ENCODE measurements around the gene BCAM. TPM values are rescaled to one million over a fixed set of nuclear protein-coding genes. Genes with fewer than 3 reads are reported as not detected.

Gene BCAM, protein sequence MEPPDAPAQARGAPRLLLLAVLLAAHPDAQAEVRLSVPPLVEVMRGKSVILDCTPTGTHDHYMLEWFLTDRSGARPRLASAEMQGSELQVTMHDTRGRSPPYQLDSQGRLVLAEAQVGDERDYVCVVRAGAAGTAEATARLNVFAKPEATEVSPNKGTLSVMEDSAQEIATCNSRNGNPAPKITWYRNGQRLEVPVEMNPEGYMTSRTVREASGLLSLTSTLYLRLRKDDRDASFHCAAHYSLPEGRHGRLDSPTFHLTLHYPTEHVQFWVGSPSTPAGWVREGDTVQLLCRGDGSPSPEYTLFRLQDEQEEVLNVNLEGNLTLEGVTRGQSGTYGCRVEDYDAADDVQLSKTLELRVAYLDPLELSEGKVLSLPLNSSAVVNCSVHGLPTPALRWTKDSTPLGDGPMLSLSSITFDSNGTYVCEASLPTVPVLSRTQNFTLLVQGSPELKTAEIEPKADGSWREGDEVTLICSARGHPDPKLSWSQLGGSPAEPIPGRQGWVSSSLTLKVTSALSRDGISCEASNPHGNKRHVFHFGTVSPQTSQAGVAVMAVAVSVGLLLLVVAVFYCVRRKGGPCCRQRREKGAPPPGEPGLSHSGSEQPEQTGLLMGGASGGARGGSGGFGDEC
- polyA plus RNA-seq (2013), result 33.0 and 36.2 TPM in 2 replicates

DNA sequence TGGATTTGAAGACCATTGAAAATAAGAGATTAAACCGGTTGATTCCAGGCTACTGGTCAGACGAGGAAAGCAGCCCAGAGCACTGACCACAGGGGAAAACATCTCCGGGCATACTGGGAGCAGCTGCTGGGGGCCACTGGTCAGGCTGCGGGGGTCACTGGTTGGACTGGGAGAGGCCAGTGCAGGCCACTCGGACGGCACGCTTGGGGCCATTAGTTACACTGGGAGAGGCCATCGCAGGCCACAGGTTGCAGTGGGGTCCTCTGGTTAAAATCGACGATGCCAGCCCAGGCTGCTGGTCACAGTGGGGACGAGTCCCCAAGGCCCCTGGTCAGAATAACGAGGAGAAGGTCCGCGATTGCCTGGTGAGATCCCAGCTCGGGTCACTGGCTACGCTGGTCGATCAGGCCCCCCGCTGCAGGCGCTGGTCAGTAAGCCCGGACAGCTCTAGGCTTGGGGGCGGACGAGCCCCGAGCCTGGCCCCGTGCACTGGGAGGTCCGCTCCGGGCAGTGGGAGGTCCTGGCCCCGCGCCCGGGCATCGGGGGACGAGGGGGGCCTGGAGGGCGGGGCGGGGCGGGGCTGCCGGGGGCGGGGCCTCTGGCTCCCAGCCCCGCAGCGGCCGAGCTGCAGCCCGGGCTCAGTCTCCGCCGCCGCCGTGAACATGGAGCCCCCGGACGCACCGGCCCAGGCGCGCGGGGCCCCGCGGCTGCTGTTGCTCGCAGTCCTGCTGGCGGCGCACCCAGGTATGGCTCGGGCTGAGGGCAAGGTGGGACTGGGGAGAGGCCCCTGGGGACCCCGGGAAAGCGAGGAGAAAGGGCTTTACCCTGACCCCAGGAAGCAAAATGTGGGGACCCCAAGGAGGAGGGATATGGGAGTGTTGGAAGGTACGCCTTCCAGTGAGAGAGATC, at the start of gene BCAM:
TSS of gene BCAM (plus strand) at position 641 of the 909 bp plus-strand sequence. CDS start at position 663, 22 bp downstream.
- DNase-seq, result peak in 1 of 2 donors; percentile 27
- Histone ChIP-seq H3K23ac (ENCODE audit: low read length) (no peak within 1 kb of the TSS), H3K79me2 (ENCODE audit: control insufficient read depth, insufficient read depth, low read length, poor library complexity) (peaks cover 3% of the 10 kb centered on the region), H4K91ac (ENCODE audit: low read depth, low read length) (peak within 1 kb of the TSS; percentile 85), H4K12ac (ENCODE audit: low read depth, low read length) (peak within 1 kb of the TSS; percentile 66), H2BK12ac (ENCODE audit: low read length) (peak within 1 kb of the TSS; percentile 81), H3K18ac (ENCODE audit: low read length) (peak within 1 kb of the TSS; percentile 71), H3K27ac (ENCODE audit: low read depth, low read length) (peak within 1 kb of the TSS; percentile 45), H3K9me3 (ENCODE audit: insufficient read depth, low read depth, low read length) (no peaks in the 10 kb centered on the region), H2AFZ (ENCODE audit: insufficient read depth, low read length, poor library complexity) (peak within 1 kb of the TSS; percentile 82), H3K9ac (ENCODE audit: low read length) (peak within 1 kb of the TSS; percentile 50), H3K27me3 (ENCODE audit: insufficient read depth, low read length) (no peaks in the 10 kb centered on the region), H2BK120ac (ENCODE audit: insufficient read depth, low read length, poor library complexity) (peak within 1 kb of the TSS; percentile 72), H3K79me1 (ENCODE audit: low read length) (peaks cover 12% of the 10 kb centered on the region), H3K4me3 (ENCODE audit: low read depth, low read length) (peak within 1 kb of the TSS; percentile 64), H4K8ac (ENCODE audit: low read depth, low read length) (peak within 1 kb of the TSS; percentile 81), H3K4me2 (ENCODE audit: low read length) (peak within 1 kb of the TSS; percentile 83), H3K14ac (ENCODE audit: low read length) (peak within 1 kb of the TSS; percentile 80), H3K4me1 (ENCODE audit: control insufficient read depth in 1 of 2, insufficient read depth in 2 of 2, low read length in 2 of 2) (peaks cover 12 to 13% of the 10 kb centered on the region in 2 experiments), H2BK5ac (ENCODE audit: low read depth, low read length, poor library complexity) (peak within 1 kb of the TSS; percentile 65), H3K4ac (ENCODE audit: low read depth, low read length) (peak within 1 kb of the TSS; percentile 60), H2AK5ac (ENCODE audit: low read length) (peak within 1 kb of the TSS; percentile 47), H3K36me3 (ENCODE audit: control insufficient read depth in 1 of 2, insufficient read depth in 2 of 2, low read length in 2 of 2) (peaks cover 0 to 2% of the 10 kb centered on the region in 2 experiments)
- no CpG with 5 or more reads among the region's 59 CpGs for WGBS (ENCODE audit: extremely low coverage, insufficient coverage, insufficient read length)

DNA sequence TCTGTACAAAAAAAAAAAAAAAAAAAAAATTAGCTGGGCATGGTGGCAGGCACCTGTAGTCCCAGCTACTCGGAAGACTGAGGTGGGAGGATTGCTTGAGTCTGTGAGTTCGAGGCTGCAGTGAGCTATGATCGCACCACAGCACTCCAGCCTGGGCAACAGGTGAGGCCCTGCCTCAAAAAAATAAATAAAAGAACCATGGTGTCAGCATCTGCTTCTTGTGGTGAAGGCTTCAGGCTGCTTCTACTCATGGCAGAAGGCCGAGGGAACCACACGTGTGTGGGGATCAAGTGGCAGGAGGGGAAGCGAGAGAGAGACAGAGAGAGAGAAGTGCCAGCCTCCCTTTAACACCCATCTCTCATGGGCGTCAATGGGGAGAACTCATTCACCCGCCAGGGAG, 46.9 kb upstream of the BCAM start:
- H3K27me3 ChIP-seq (ENCODE audit: insufficient read depth, low read length), result peaks cover 7% of the 10 kb centered on the region
- H3K9ac ChIP-seq (ENCODE audit: low read length), result no peak overlapping the region
- H2AK5ac ChIP-seq (ENCODE audit: low read length), result no peak overlapping the region
- no peak overlapping the region for H4K12ac ChIP-seq (ENCODE audit: low read depth, low read length)
- H3K18ac ChIP-seq (ENCODE audit: low read length), result no peak overlapping the region
- no peak overlapping the region for H4K91ac ChIP-seq (ENCODE audit: low read depth, low read length)
- no peak overlapping the region for H3K14ac ChIP-seq (ENCODE audit: low read length)
- H2BK120ac ChIP-seq (ENCODE audit: insufficient read depth, low read length, poor library complexity), result no peak overlapping the region
- no peak overlapping the region for H4K8ac ChIP-seq (ENCODE audit: low read depth, low read length)
- WGBS (ENCODE audit: extremely low coverage, insufficient coverage, insufficient read length), result no CpG with 5 or more reads among the region's 8 CpGs
- H2AFZ ChIP-seq (ENCODE audit: insufficient read depth, low read length, poor library complexity), result no peak overlapping the region
- no peak overlapping the region for H3K4me2 ChIP-seq (ENCODE audit: low read length)
- no peak overlapping the region for H3K4ac ChIP-seq (ENCODE audit: low read depth, low read length)
- no peak overlapping the region for H3K27ac ChIP-seq (ENCODE audit: low read depth, low read length)
- no peak overlapping the region for H3K23ac ChIP-seq (ENCODE audit: low read length)
- H2BK12ac ChIP-seq (ENCODE audit: low read length), result no peak overlapping the region
- peaks cover 11 to 14% of the 10 kb centered on the region in 2 experiments for H3K4me1 ChIP-seq (ENCODE audit: control insufficient read depth in 1 of 2, insufficient read depth in 2 of 2, low read length in 2 of 2)
- no peak overlapping the region for H2BK5ac ChIP-seq (ENCODE audit: low read depth, low read length, poor library complexity)
- H3K4me3 ChIP-seq (ENCODE audit: low read depth, low read length), result no peak overlapping the region
- peaks cover 3% of the 10 kb centered on the region for H3K79me1 ChIP-seq (ENCODE audit: low read length)
- DNase-seq, result no peak
- H3K79me2 ChIP-seq (ENCODE audit: control insufficient read depth, insufficient read depth, low read length, poor library complexity), result no peaks in the 10 kb centered on the region
- no peaks in the 10 kb centered on the region for H3K36me3 ChIP-seq (ENCODE audit: control insufficient read depth in 1 of 2, insufficient read depth in 2 of 2, low read length in 2 of 2)
- peaks cover 5% of the 10 kb centered on the region for H3K9me3 ChIP-seq (ENCODE audit: insufficient read depth, low read depth, low read length)

- Histone ChIP-seq H3K36me3 (ENCODE audit: control insufficient read depth in 1 of 2, insufficient read depth in 2 of 2, low read length in 2 of 2) (no peaks in the 10 kb centered on the region), H3K79me1 (ENCODE audit: low read length) (no peaks in the 10 kb centered on the region), H3K27ac (ENCODE audit: low read depth, low read length) (no peak overlapping the region), H2BK12ac (ENCODE audit: low read length) (no peak overlapping the region), H3K23ac (ENCODE audit: low read length) (no peak overlapping the region), H4K12ac (ENCODE audit: low read depth, low read length) (no peak overlapping the region), H3K79me2 (ENCODE audit: control insufficient read depth, insufficient read depth, low read length, poor library complexity) (no peaks in the 10 kb centered on the region), H4K8ac (ENCODE audit: low read depth, low read length) (no peak overlapping the region), H3K4me3 (ENCODE audit: low read depth, low read length) (no peak overlapping the region), H3K9ac (ENCODE audit: low read length) (no peak overlapping the region), H2AFZ (ENCODE audit: insufficient read depth, low read length, poor library complexity) (no peak overlapping the region), H3K14ac (ENCODE audit: low read length) (no peak overlapping the region), H3K27me3 (ENCODE audit: insufficient read depth, low read length) (no peaks in the 10 kb centered on the region), H2AK5ac (ENCODE audit: low read length) (no peak overlapping the region), H3K9me3 (ENCODE audit: insufficient read depth, low read depth, low read length) (peaks cover 1% of the 10 kb centered on the region), H2BK5ac (ENCODE audit: low read depth, low read length, poor library complexity) (no peak overlapping the region), H3K18ac (ENCODE audit: low read length) (no peak overlapping the region), H2BK120ac (ENCODE audit: insufficient read depth, low read length, poor library complexity) (no peak overlapping the region), H3K4me1 (ENCODE audit: control insufficient read depth in 1 of 2, insufficient read depth in 2 of 2, low read length in 2 of 2) (no peaks in the 10 kb centered on the region), H4K91ac (ENCODE audit: low read depth, low read length) (no peak overlapping the region), H3K4ac (ENCODE audit: low read depth, low read length) (no peak overlapping the region), H3K4me2 (ENCODE audit: low read length) (no peak overlapping the region)
- peak; percentile 98 to 99 for DNase-seq
- WGBS (ENCODE audit: extremely low coverage, insufficient coverage, insufficient read length), result no CpG with 5 or more reads among the region's 22 CpGs
Observed at GRCh38 chr19:44765033-44765948, 43.6 kb upstream of the BCAM start.
